Neural progenitor cell (in vitro differentiated cells): ENCODE results near the gene GNL2. TPM values are rescaled to one million over a fixed set of nuclear protein-coding genes. Genes with fewer than 3 reads are reported as not detected.

Experiments
- DNase-seq: peaks from one replicate; pipeline ENCODE4 v3.0.0-alpha.2; 2016; ENCODE audit warnings: low spot score
- H2AFZ ChIP-seq: fragments of 200-600 bp; sonication (generic); replicated peaks from 2 replicates; pipeline ENCODE4 v1.6.1; 2016; ENCODE audit warnings: antibody characterized with exemption
- H3F3A ChIP-seq: fragments of 200-600 bp; sonication (generic); 2 replicates; pipeline ENCODE4 v1.6.1; 2016; ENCODE audit warnings: antibody characterized with exemption, low read depth
- H3K27ac ChIP-seq: fragments of 200-600 bp; sonication (generic); 2 replicates; pipeline ENCODE4 v1.5.1; 2016; ENCODE audit warnings: mild to moderate bottlenecking
- H3K27me3 ChIP-seq: fragments of 200-600 bp; sonication (generic); 2 replicates; pipeline ENCODE4 v1.6.1; 2016; ENCODE audit warnings: mild to moderate bottlenecking, moderate library complexity
- H3K36me3 ChIP-seq: fragments of 200-600 bp; sonication (generic); 2 replicates; pipeline ENCODE4 v1.5.1; 2016
- H3K4me1 ChIP-seq: fragments of 200-600 bp; sonication (generic); 2 replicates; pipeline ENCODE4 v1.6.1; 2016; ENCODE audit warnings: mixed run types
- H3K4me2 ChIP-seq: fragments of 200-600 bp; sonication (generic); 2 replicates; pipeline ENCODE4 v1.6.1; 2016
- H3K4me3 ChIP-seq: fragments of 200-600 bp; sonication (generic); 2 replicates; pipeline ENCODE4 v1.5.1; 2016
- H3K79me2 ChIP-seq: fragments of 200-600 bp; sonication (generic); 2 replicates; pipeline ENCODE4 v1.6.1; 2016; ENCODE audit warnings: low read depth
- H3K9ac ChIP-seq: fragments of 200-600 bp; sonication (generic); 2 replicates; pipeline ENCODE4 v1.6.1; 2016
- H3K9me3 ChIP-seq: fragments of 200-600 bp; sonication (generic); 2 replicates; pipeline ENCODE4 v1.5.1; 2016; ENCODE audit warnings: low read depth
- H4K20me1 ChIP-seq: fragments of 200-600 bp; sonication (generic); 2 replicates; pipeline ENCODE4 v1.6.1; 2016; ENCODE audit warnings: low read depth
- H3K27ac Mint-ChIP-seq: 3 replicates; pipeline ENCODE4 v1.8.0; 2021; ENCODE audit warnings: mixed read lengths
- H3K27me3 Mint-ChIP-seq: 2 replicates; pipeline ENCODE4 v1.8.0; 2022; ENCODE audit warnings: low read depth, mild to moderate bottlenecking, inconsistent platforms, moderate library complexity, mixed read lengths; ENCODE audit not compliant: insufficient read depth
- H3K36me3 Mint-ChIP-seq: 3 replicates; pipeline ENCODE4 v1.8.0; 2021; ENCODE audit warnings: mixed read lengths
- H3K4me1 Mint-ChIP-seq: 3 replicates; pipeline ENCODE4 v1.8.0; 2021; ENCODE audit warnings: mixed read lengths
- H3K4me3 Mint-ChIP-seq: 3 replicates; pipeline ENCODE4 v1.8.0; 2021; ENCODE audit warnings: mild to moderate bottlenecking, moderate library complexity, mixed read lengths
- H3K9me3 Mint-ChIP-seq: 3 replicates; pipeline ENCODE4 v1.8.0; 2020; ENCODE audit warnings: mixed read lengths
- EZH2 ChIP-seq: fragments of 200-600 bp; sonication (generic); IDR thresholded peaks from 2 replicates; pipeline ENCODE4 v1.6.1; 2017; ENCODE audit warnings: antibody characterized with exemption, mild to moderate bottlenecking, moderate library complexity
- EZH2phosphoT487 ChIP-seq: fragments of 200-600 bp; sonication (generic); IDR thresholded peaks from 2 replicates; pipeline ENCODE4 v1.6.1; 2017; ENCODE audit warnings: antibody characterized with exemption
- total RNA-seq: library from RNA; depleted of rRNA; stranded (reverse); fragments of >200 nt; gene quantifications from 2 replicates; pipeline ENCODE4 v1.2.3, GENCODE V29; 2015; ENCODE audit warnings: low replicate concordance
- TF ChIP-seq, protein P1 (sequence below): fragments of 200-600 bp; sonication (generic); IDR thresholded peaks from 2 replicates; pipeline ENCODE4 v1.5.1; 2017; ENCODE audit warnings: antibody characterized with exemption, mild to moderate bottlenecking

GNL2 gene
- total RNA-seq, 1 donor from 2014 or later, result 67.1 TPM

DNA sequence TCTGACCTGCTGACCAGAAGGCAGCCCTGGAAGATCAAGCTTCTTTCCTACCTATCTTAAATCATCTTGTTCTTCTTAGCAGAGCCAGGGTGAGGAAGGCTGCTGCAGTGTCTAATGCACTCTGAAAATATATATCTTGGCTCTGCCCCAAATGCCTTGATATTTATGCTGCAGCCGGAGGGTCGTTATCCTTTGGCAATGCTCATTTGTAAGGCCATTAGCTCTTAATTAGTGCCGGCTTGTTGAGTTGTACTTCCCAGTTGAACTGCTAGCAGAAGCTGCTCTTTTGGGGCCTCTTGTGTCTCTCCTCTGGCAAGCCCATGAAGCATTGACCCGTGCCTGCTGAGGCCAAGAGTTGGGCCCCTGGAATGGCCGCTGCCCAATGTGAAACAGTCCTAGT is 4.2 kb upstream of the GNL2 start:
- Mint-ChIP-seq H3K9me3 (no peaks in the 10 kb centered on the region), H3K27me3 (peaks cover 18% of the 10 kb centered on the region), H3K36me3 (no peaks in the 10 kb centered on the region), H3K4me3 (no peak overlapping the region), H3K4me1 (peaks cover 31% of the 10 kb centered on the region), H3K27ac (no peak overlapping the region)
- Histone ChIP-seq H3K4me2 (no peak overlapping the region), H3K79me2 (peaks cover 8% of the 10 kb centered on the region), H4K20me1 (peaks cover 7% of the 10 kb centered on the region), H3K27me3 (peaks cover 80% of the 10 kb centered on the region), H3K4me1 (peaks cover under 1% of the 10 kb centered on the region), H3K4me3 (no peak overlapping the region), H2AFZ (no peak overlapping the region), H3K9me3 (no peaks in the 10 kb centered on the region), H3F3A (no peaks in the 10 kb centered on the region), H3K9ac (no peak overlapping the region), H3K27ac (no peak overlapping the region), H3K36me3 (no peaks in the 10 kb centered on the region)
- TF ChIP-seq, protein P1, sequence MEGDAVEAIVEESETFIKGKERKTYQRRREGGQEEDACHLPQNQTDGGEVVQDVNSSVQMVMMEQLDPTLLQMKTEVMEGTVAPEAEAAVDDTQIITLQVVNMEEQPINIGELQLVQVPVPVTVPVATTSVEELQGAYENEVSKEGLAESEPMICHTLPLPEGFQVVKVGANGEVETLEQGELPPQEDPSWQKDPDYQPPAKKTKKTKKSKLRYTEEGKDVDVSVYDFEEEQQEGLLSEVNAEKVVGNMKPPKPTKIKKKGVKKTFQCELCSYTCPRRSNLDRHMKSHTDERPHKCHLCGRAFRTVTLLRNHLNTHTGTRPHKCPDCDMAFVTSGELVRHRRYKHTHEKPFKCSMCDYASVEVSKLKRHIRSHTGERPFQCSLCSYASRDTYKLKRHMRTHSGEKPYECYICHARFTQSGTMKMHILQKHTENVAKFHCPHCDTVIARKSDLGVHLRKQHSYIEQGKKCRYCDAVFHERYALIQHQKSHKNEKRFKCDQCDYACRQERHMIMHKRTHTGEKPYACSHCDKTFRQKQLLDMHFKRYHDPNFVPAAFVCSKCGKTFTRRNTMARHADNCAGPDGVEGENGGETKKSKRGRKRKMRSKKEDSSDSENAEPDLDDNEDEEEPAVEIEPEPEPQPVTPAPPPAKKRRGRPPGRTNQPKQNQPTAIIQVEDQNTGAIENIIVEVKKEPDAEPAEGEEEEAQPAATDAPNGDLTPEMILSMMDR, result no peak
- TF ChIP-seq EZH2 (no peak), EZH2phosphoT487 (no peak)
- DNase-seq, result no peak

DNA sequence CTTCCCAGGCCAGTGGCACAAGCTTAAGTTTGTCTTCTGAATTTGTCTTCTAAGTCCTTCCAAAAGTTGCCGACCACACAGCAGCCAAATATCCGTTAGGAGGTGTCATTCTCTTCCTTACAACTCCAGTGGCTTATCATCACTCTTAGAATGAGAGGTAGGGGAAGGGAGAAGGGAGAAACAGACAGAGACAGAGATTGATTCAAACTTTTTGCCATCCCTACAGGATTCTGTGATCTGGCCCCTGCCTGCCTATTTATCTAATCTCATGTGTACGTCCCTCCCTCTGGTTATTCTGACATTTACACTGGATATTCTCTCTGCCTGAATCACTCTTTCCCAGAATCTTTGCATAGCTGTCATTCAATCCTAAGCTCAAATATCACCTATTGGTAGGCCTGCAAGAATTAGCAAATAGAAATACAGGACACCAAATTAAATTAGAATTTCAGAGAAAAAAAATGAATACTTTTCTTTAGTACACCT is 488 bp upstream of the GNL2 start:
- Mint-ChIP-seq H3K9me3 (no peaks in the 10 kb centered on the region), H3K4me3 (peak overlapping the region; percentile 96), H3K4me1 (peaks cover 28% of the 10 kb centered on the region), H3K27ac (peak overlapping the region; percentile 50), H3K36me3 (peaks cover 3% of the 10 kb centered on the region), H3K27me3 (peaks cover 9% of the 10 kb centered on the region)
- Histone ChIP-seq H3K79me2 (peaks cover 35% of the 10 kb centered on the region), H3F3A (no peaks in the 10 kb centered on the region), H4K20me1 (peaks cover 36% of the 10 kb centered on the region), H3K4me2 (peak overlapping the region; percentile 91), H3K27me3 (peaks cover 52% of the 10 kb centered on the region), H3K27ac (no peak overlapping the region), H3K4me1 (peaks cover 7% of the 10 kb centered on the region), H2AFZ (peak overlapping the region; percentile 70), H3K9ac (no peak overlapping the region), H3K9me3 (no peaks in the 10 kb centered on the region), H3K4me3 (peak overlapping the region; percentile 69), H3K36me3 (no peaks in the 10 kb centered on the region)
- TF ChIP-seq EZH2, result no peak
- no peak for TF ChIP-seq EZH2phosphoT487
- TF ChIP-seq, protein P1, result no peak
- no peak for DNase-seq

DNA sequence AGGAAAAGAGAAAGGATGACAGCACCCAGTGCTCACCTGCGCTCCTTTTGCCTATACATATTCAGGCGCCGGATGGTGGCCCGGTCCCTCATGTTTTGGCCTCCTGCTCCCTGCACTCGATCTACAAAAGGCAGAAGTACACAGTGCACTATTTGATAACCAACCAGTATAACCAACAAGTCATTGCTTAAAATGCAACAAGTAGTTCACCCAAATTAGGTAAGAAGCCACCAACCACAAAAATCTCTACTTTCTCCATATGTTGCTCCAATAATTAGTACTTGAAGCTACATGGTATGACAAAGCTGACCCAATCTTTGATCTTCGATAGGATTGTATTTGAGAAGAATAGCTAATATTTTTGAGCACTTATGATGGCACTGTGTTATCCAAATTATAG is 2.0 kb downstream of the GNL2 start:
- Mint-ChIP-seq H3K9me3 (no peaks in the 10 kb centered on the region), H3K4me3 (peak overlapping the region; percentile 64), H3K27ac (no peak overlapping the region), H3K27me3 (peaks cover 6% of the 10 kb centered on the region), H3K4me1 (peaks cover 28% of the 10 kb centered on the region), H3K36me3 (peaks cover 13% of the 10 kb centered on the region)
- Histone ChIP-seq H3K27ac (no peak overlapping the region), H3K27me3 (peaks cover 27% of the 10 kb centered on the region), H3F3A (no peaks in the 10 kb centered on the region), H2AFZ (no peak overlapping the region), H3K4me3 (no peak overlapping the region), H3K4me2 (peak overlapping the region; percentile 91), H3K9ac (no peak overlapping the region), H3K79me2 (peaks cover 35% of the 10 kb centered on the region), H3K9me3 (no peaks in the 10 kb centered on the region), H3K36me3 (no peaks in the 10 kb centered on the region), H3K4me1 (peaks cover 7% of the 10 kb centered on the region), H4K20me1 (peaks cover 38% of the 10 kb centered on the region)
- no peak for DNase-seq
- TF ChIP-seq EZH2 (no peak), EZH2phosphoT487 (no peak)
- TF ChIP-seq, protein P1, result no peak
